ENCODE measurements around the gene SNX9. TPM values are rescaled to one million over a fixed set of nuclear protein-coding genes. Genes with fewer than 3 reads are reported as not detected.

Gene SNX9
- total RNA-seq, 1 experiment from 2014 or later = 31.3 TPM

- no peak overlapping the region for H4K5ac ChIP-seq (ENCODE audit: insufficient read length, low read depth, low read length)
- H4K8ac ChIP-seq (replicated peaks; ENCODE audit: insufficient read length, low read depth, low read length) = no peak overlapping the region
- H4K91ac ChIP-seq (ENCODE audit: insufficient read length, low read depth, low read length) = no peak overlapping the region
- peaks cover 6 to 30% (median 9%) of the 10 kb centered on the region in 3 experiments; a peak in 5 of 7 replicates for H3K36me3 Mint-ChIP-seq (ENCODE audit: insufficient read depth in 1 of 3, low read depth in 3 of 3)
- TF ChIP-seq, protein P1, sequence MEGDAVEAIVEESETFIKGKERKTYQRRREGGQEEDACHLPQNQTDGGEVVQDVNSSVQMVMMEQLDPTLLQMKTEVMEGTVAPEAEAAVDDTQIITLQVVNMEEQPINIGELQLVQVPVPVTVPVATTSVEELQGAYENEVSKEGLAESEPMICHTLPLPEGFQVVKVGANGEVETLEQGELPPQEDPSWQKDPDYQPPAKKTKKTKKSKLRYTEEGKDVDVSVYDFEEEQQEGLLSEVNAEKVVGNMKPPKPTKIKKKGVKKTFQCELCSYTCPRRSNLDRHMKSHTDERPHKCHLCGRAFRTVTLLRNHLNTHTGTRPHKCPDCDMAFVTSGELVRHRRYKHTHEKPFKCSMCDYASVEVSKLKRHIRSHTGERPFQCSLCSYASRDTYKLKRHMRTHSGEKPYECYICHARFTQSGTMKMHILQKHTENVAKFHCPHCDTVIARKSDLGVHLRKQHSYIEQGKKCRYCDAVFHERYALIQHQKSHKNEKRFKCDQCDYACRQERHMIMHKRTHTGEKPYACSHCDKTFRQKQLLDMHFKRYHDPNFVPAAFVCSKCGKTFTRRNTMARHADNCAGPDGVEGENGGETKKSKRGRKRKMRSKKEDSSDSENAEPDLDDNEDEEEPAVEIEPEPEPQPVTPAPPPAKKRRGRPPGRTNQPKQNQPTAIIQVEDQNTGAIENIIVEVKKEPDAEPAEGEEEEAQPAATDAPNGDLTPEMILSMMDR (conservative IDR thresholded peaks at IDR 0.05) = no peak
- no peak overlapping the region for H3K4me3 Mint-ChIP-seq
- H3K4ac ChIP-seq (ENCODE audit: low read depth, low read length) = no peak overlapping the region
- no peak overlapping the region for H3K9ac ChIP-seq (ENCODE audit: extremely low read depth, insufficient read length, low read length)
- no peak for DNase-seq
- H3K9me3 Mint-ChIP-seq = no peaks in the 10 kb centered on the region
- no peaks in the 10 kb centered on the region for H3K9me3 ChIP-seq (ENCODE audit: control insufficient read depth, low read depth, low read length)
- no peak overlapping the region for H2AFZ ChIP-seq (ENCODE audit: low read length)
- H3K4me2 ChIP-seq (ENCODE audit: insufficient read depth, insufficient read length, low read length) = no peak overlapping the region
- H3K4me1 ChIP-seq (ENCODE audit: insufficient read depth, low read length) = no peaks in the 10 kb centered on the region
- no peak overlapping the region for H3K27ac ChIP-seq (ENCODE audit: insufficient read length, low read depth, low read length)
- no peak overlapping the region for H2BK5ac ChIP-seq (ENCODE audit: insufficient read length, low read length)
- no peaks in the 10 kb centered on the region for H3K79me2 ChIP-seq (ENCODE audit: insufficient read depth, low read length)
- H3K14ac ChIP-seq (ENCODE audit: insufficient read depth, low read length) = no peak overlapping the region
- H3K79me1 ChIP-seq (ENCODE audit: insufficient read depth, low read depth, low read length, poor library complexity, severe bottlenecking) = no peaks in the 10 kb centered on the region
- H3K56ac ChIP-seq (ENCODE audit: insufficient read length, low read depth, low read length) = no peak overlapping the region
- no peak overlapping the region for H3K23ac ChIP-seq (ENCODE audit: insufficient read length, low read depth, low read length)
- H2AK5ac ChIP-seq (ENCODE audit: insufficient read length, low read length) = no peak overlapping the region
- H3K27me3 Mint-ChIP-seq (ENCODE audit: low read depth) = no peaks in the 10 kb centered on the region
- no CpG with 5 or more reads among the region's 9 CpGs for WGBS (ENCODE audit: extremely low coverage, insufficient read length, low lambda C conversion rate)
- no peak overlapping the region for H3K18ac ChIP-seq (ENCODE audit: insufficient read length, low read depth, low read length)
- H4K20me1 ChIP-seq (ENCODE audit: control insufficient read depth, insufficient read depth, insufficient read length) = no peaks in the 10 kb centered on the region
- H2BK20ac ChIP-seq (ENCODE audit: low read depth, low read length, poor library complexity, severe bottlenecking) = no peak overlapping the region
- H3K4me1 Mint-ChIP-seq = peaks cover 12 to 13% of the 10 kb centered on the region in 2 experiments
- H2BK12ac ChIP-seq (ENCODE audit: insufficient read length, low read depth, low read length) = no peak overlapping the region
- H2BK15ac ChIP-seq (ENCODE audit: low read depth, low read length) = no peak overlapping the region
- no peaks in the 10 kb centered on the region for H3K23me2 ChIP-seq (ENCODE audit: insufficient read length, low read depth, low read length, poor library complexity, severe bottlenecking)
- H3T11ph ChIP-seq (ENCODE audit: low read length) = no peak overlapping the region
- peak overlapping the region in 2 of 3 experiments; percentile 37 to 45; a peak in 4 of 7 replicates for H3K27ac Mint-ChIP-seq
- no peaks in the 10 kb centered on the region for H3K27me3 ChIP-seq (ENCODE audit: insufficient read depth, low read length)
- H2BK120ac ChIP-seq (ENCODE audit: low read depth, low read length, poor library complexity, severe bottlenecking) = no peak overlapping the region
Measured at GRCh38 chr6:157891544-157892362, 68.7 kb downstream of the SNX9 start.

Data from H9 (cell line).